Ovary (tissue), 9 donors: ENCODE results near the gene RAB31. TPM values are rescaled to one million over a fixed set of nuclear protein-coding genes. Genes with fewer than 3 reads are reported as not detected.

ENCODE experiments used
- DNase-seq, 5 donors: peaks; one replicate each; pipeline ENCODE4 v3.0.0-alpha.2; 2019 to 2020
- H3K27ac ChIP-seq, 2 donors: fragments of 200-600 bp; one replicate each; pipeline versions ENCODE4 v1.5.1 to v1.8.0; 2019 to 2022
- H3K27me3 ChIP-seq: fragments of 200-600 bp; one replicate; pipeline ENCODE4 v1.8.0; 2022
- H3K36me3 ChIP-seq: fragments of 200-600 bp; sonication (generic); one replicate; pipeline ENCODE4 v1.5.1; 2019
- H3K4me1 ChIP-seq: one replicate; pipeline ENCODE4 v1.8.1; 2013; ENCODE audit warnings: mild to moderate bottlenecking, moderate library complexity; ENCODE audit not compliant: insufficient read depth
- H3K4me3 ChIP-seq: fragments of 200-600 bp; sonication (generic); one replicate; pipeline ENCODE4 v1.5.1; 2017
- H3K9me3 ChIP-seq, 2 donors: fragments of 200-600 bp in 1 of 2; sonication (generic) in 1 of 2; one replicate each; pipeline versions ENCODE4 v1.5.1 to v1.8.1; 2013 to 2019; ENCODE audit warnings: mild to moderate bottlenecking in 1 of 2, moderate library complexity in 1 of 2
- CTCF ChIP-seq, 3 donors: fragments of 450-650 bp in 2 of 3; fragments of 200-600 bp in 1 of 3; IDR thresholded peaks; one replicate each; pipeline versions ENCODE4 v1.5.1 to v1.8.0; 2016 to 2022; ENCODE audit warnings: antibody characterized with exemption in 3 of 3, mild to moderate bottlenecking in 1 of 3
- EP300 ChIP-seq: sonication (generic); formaldehyde crosslinking; IDR thresholded peaks from one replicate; pipeline ENCODE4 v1.6.1; 2017; ENCODE audit warnings: antibody characterized with exemption
- POLR2A ChIP-seq: fragments of 450-650 bp; IDR thresholded peaks from one replicate; pipeline ENCODE4 v1.6.1; 2017; ENCODE audit warnings: antibody characterized with exemption, mild to moderate bottlenecking, moderate library complexity
- WGBS, 3 donors: extraction: QIAGEN DNeasy Blood & Tissue Kit in 1 of 3; methylation state at CpG; one replicate each; pipeline versions ENCODE4 v1.1.5 to v1.1.7; 2013 to 2017; 5-methylcytosine and 5-hydroxymethylcytosine counted together
- intact Hi-C, 4 donors: fragments of 100-400 bp; cut with DNase I; formaldehyde crosslinking; loops; one replicate each; pipeline versions ENCODE4 v1.11.0 to v1.15.1; 2022 to 2023
- polyA plus RNA-seq, 2 donors: library from polyadenylated mRNA; stranded (reverse); fragments of 200-250 nt in 1 of 2; fragments of 350-450 nt in 1 of 2; fragmentation: Illumina TruSeq in 1 of 2; extraction: RNeasy Lipid Tissue Mini Kit (QIAGEN cat#74804) in 1 of 2; gene quantifications; one replicate each; pipeline ENCODE4 v1.2.3, GENCODE V29; 2013 to 2014
- total RNA-seq, 7 donors: library from RNA; depleted of rRNA in 2 of 7; stranded (reverse); fragments of >200 nt in 2 of 7; fragmentation: NEBNext Ultra II Directional in 3 of 7; extraction: Animal tissue kit (Norgen Biotek cat#: 25700) in 3 of 7; gene quantifications; one replicate each; pipeline versions ENCODE4 v1.1.0 to v1.2.4, GENCODE V29; 2016 to 2023
- donor health status: DM: no; HTN: no; CAD: no; lungs with moderate emphysema.
- donor health status: DM: no; HTN: no; CAD: no.
- donor health status: Bipolar disorder and iron deficiency.
- donor health status: DM: yes; HTN: yes; CAD: no.
- donor health status: DM: no; HTN: no; CAD: no.
- donor health status: DM: yes; HTN: yes; CAD: no.

RAB31 gene
- total and polyA plus RNA-seq, 9 donors: 37.9 to 188 (median 62.8) TPM

- H3K36me3 ChIP-seq: no peaks in the 10 kb centered on the region
- H3K9me3 ChIP-seq: no peaks in the 10 kb centered on the region
- intact Hi-C loops: no loop called here
- no peak overlapping the region for H3K4me3 ChIP-seq
- H3K4me1 ChIP-seq: peaks cover 5% of the 10 kb centered on the region
- no peak for DNase-seq
- no peaks in the 10 kb centered on the region for H3K27me3 ChIP-seq
- H3K27ac ChIP-seq: no peak overlapping the region
- 89 to 96% (median 94%) methylated on average over 3 of the region's 3 CpGs for WGBS, 3 donors
- TF ChIP-seq EP300 (no peak), POLR2A (no peak), CTCF (IDR thresholded peaks at IDR 0.05) (no peak)
These were observed 18.8 kb upstream of the RAB31 start for GRCh38 chr18:9689253-9689652.

GRCh38 chr18:9690418-9691188 is 17.5 kb upstream of the RAB31 start:
- intact Hi-C loops: loop anchor here in 2 of 4 donors (2.0 to 10.0 kb wide), 2 partner anchors 62 to 264 kb away; no protein-coding TSS in a partner anchor
- TF ChIP-seq CTCF (IDR thresholded peaks at IDR 0.05): no peak
- TF ChIP-seq EP300: no peak
- no peak for TF ChIP-seq POLR2A

GRCh38 chr18:9691235-9691634 is 16.9 kb upstream of the RAB31 start:
- no peak for DNase-seq
- H3K36me3 ChIP-seq: no peaks in the 10 kb centered on the region
- no peak overlapping the region for H3K27ac ChIP-seq
- TF ChIP-seq CTCF (IDR thresholded peaks at IDR 0.05) (no peak), POLR2A (no peak), EP300 (no peak)
- H3K4me1 ChIP-seq: peaks cover 7% of the 10 kb centered on the region
- H3K27me3 ChIP-seq: no peaks in the 10 kb centered on the region
- 33 to 63% (median 40%) methylated on average over 1 of the region's 1 CpG for WGBS, 3 donors
- H3K4me3 ChIP-seq: no peak overlapping the region
- intact Hi-C loops: loop anchor here in 2 of 4 donors (2.0 to 10.0 kb wide), 2 partner anchors 62 to 264 kb away; no protein-coding TSS in a partner anchor
- H3K9me3 ChIP-seq: no peaks in the 10 kb centered on the region

More at GRCh38 chr18:9690418-9691188, 17.5 kb upstream of the RAB31 start:
- no peaks in the 10 kb centered on the region for H3K36me3 ChIP-seq
- no peak for DNase-seq
- no peak overlapping the region for H3K27ac ChIP-seq
- peaks cover 3% of the 10 kb centered on the region for H3K4me1 ChIP-seq
- 90 to 97% (median 95%) methylated on average over 3 of the region's 3 CpGs for WGBS, 3 donors
- no peaks in the 10 kb centered on the region for H3K27me3 ChIP-seq
- no peaks in the 10 kb centered on the region for H3K9me3 ChIP-seq
- H3K4me3 ChIP-seq: no peak overlapping the region

DNA sequence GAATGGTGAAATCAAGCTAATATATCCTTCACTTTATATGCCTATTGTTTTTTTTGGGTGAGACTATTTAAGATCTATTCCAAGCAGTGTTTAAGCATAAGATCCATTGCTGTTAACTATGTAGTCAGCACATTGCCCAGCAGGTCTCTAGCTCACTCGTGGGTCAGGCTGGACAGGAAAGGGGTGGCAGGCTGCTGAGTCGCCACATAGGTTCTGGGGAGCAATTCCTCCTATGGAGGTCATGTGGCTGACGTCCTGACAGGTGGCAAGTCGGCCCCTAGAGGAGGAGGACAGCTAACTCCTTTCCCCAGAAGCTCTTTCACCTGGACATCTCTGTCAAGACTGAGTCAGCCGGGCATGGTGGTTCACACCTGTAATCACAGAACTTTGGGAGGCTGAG is 13.9 kb upstream of the RAB31 start:
- no peak for DNase-seq
- TF ChIP-seq POLR2A (no peak), CTCF (IDR thresholded peaks at IDR 0.05) (no peak), EP300 (no peak)
- Histone ChIP-seq H3K27me3 (no peaks in the 10 kb centered on the region), H3K4me3 (no peak overlapping the region), H3K27ac (no peak overlapping the region), H3K36me3 (no peaks in the 10 kb centered on the region), H3K4me1 (peaks cover 11% of the 10 kb centered on the region), H3K9me3 (no peaks in the 10 kb centered on the region)
- intact Hi-C loops: loop anchor here in 1 of 4 donors (10.0 kb wide), 1 partner anchor 261 kb away; no protein-coding TSS in a partner anchor
- WGBS, 3 donors: 83 to 91% (median 89%) methylated on average over 5 of the region's 5 CpGs
